ENCODE data around the gene GPATCH4.

Gene GPATCH4

DNA sequence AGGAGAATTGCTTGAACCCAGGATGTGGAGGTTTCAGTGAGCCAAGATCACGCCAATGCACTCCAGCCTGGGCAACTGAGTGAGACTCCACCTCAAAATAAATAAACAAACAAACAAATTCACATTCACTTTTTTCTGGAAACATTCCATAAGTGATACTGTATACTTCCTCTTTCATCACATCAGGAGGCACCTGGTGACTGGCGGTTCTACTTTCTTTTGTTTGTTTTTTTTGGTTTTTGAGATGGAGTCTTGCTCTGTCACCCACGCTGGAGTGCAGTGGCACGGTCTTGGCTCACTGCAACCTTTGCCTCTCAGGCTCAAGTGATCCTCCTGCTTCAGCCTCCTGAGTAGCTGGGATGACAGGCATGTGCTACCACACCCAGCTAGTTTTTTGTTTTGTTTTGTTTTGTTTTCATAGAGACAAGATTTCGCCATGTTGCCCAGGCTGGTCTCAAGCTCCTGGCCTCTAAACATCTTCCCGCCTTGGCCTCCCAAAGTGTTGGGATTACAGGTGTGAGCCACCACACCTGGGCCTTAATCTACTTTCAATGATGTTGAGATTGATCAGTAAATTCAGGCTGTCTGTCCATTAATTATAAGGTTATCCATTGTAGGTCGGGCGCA is 28.7 kb upstream of the GPATCH4 start:
- Histone ChIP-seq H3K4me2 (peak overlapping the region; percentile 28; the same call in 1 of the 2 replicates), H3K4me3 (no peak overlapping the region), H3K36me3 (no peaks in the 10 kb centered on the region), H3K9ac (no peak overlapping the region), H3K4me1 (peaks cover 31% of the 10 kb centered on the region), H4K20me1 (peaks cover 10% of the 10 kb centered on the region), H3K27me3 (peaks cover 30% of the 10 kb centered on the region), H3K27ac (no peak overlapping the region), H3K9me3 (no peaks in the 10 kb centered on the region)
- TF ChIP-seq Cebpa-rat (IDR thresholded peaks at IDR 0.05), result no peak

DNA sequence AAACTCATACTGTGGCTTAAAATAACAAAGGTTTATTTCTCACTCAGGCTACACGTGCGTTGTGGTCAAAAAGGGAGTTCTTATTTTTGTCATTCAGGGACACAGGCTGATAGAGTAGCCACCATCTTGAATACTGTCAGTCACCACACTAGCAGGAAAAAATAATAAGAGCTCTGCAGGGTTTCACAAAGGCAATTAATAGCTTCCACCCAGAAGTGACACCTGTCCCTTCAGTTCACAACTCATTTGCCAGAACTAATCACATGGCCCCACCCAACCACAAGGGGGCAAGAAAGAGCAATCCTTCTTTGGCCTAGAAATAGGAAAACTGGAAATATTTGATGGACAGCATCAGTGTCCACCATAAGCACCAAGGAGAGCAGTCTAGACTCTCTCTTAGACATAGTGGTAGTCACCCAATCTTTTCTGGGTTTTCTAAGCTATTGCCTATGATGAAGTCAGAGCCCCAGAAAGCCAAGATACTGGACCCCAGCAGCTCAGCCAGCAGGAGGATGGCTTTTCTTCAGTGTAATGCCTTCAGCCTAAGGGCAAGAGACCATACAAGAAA is 26.1 kb upstream of the GPATCH4 start:
- no peaks in the 10 kb centered on the region for H3K36me3 ChIP-seq
- H3K9me3 ChIP-seq, result no peaks in the 10 kb centered on the region
- H3K4me1 ChIP-seq, result peaks cover 32% of the 10 kb centered on the region
- TF ChIP-seq Cebpa-rat (IDR thresholded peaks at IDR 0.05), result no peak
- peak overlapping the region; percentile 53 for H3K4me2 ChIP-seq
- no peak overlapping the region for H3K27ac ChIP-seq
- H4K20me1 ChIP-seq, result peaks cover 31% of the 10 kb centered on the region
- H3K4me3 ChIP-seq, result no peak overlapping the region
- peaks cover 53% of the 10 kb centered on the region for H3K27me3 ChIP-seq
- H3K9ac ChIP-seq, result no peak overlapping the region

- H3K4me2 ChIP-seq, result no peak overlapping the region
Observed at GRCh38 chr1:156626079-156626438, 24.8 kb upstream of the GPATCH4 start.

DNA sequence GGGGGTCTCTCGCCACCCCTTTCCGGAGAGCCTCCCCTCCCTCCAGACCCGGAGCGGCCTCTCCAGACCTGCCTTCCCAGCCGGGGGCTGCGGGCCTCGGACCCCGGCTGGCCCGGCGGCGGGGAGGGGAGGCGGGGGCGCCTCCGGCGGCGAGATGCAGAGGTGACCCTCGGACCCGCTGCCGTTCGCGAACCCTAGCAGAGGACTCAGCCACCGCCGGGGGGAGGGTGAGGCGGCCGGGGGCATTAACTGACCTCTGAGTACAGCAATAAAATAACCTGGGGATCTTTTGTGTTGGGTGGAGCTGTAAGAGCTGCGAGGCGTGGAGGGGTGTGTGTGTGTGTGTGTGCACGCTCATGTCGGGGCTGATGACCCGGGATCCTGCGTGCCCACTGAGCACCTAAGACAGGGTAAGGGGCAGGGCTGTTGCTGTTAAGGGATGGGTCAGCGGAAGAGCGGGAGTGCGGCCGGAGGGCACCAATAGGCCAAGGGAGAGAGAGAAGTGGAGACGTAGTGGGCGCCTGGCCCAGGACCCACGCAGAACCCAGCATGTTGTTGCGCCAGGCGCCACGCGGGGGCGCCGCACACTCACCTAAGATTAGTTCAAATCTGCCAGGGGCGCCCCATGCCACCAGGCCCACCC is 24.3 kb upstream of the GPATCH4 start:
- Histone ChIP-seq H3K4me2 (peak overlapping the region; percentile 59), H3K36me3 (no peaks in the 10 kb centered on the region), H4K20me1 (peaks cover 43% of the 10 kb centered on the region), H3K27ac (no peak overlapping the region), H3K4me1 (peaks cover 32% of the 10 kb centered on the region), H3K9me3 (no peaks in the 10 kb centered on the region), H3K4me3 (peak overlapping the region; percentile 50), H3K27me3 (peaks cover 71% of the 10 kb centered on the region), H3K9ac (no peak overlapping the region)
- TF ChIP-seq Cebpa-rat (IDR thresholded peaks at IDR 0.05), result no peak

More at GRCh38 chr1:156626079-156626438, 24.8 kb upstream of the GPATCH4 start:
- no peaks in the 10 kb centered on the region for H3K36me3 ChIP-seq
- H3K9me3 ChIP-seq, result no peaks in the 10 kb centered on the region
- H3K9ac ChIP-seq, result no peak overlapping the region
- H3K27ac ChIP-seq, result no peak overlapping the region
- peaks cover 66% of the 10 kb centered on the region for H3K27me3 ChIP-seq
- H3K4me1 ChIP-seq, result peaks cover 32% of the 10 kb centered on the region
- H4K20me1 ChIP-seq, result peaks cover 41% of the 10 kb centered on the region
- no peak overlapping the region for H3K4me3 ChIP-seq
- no peak for TF ChIP-seq Cebpa-rat (IDR thresholded peaks at IDR 0.05)

DNA sequence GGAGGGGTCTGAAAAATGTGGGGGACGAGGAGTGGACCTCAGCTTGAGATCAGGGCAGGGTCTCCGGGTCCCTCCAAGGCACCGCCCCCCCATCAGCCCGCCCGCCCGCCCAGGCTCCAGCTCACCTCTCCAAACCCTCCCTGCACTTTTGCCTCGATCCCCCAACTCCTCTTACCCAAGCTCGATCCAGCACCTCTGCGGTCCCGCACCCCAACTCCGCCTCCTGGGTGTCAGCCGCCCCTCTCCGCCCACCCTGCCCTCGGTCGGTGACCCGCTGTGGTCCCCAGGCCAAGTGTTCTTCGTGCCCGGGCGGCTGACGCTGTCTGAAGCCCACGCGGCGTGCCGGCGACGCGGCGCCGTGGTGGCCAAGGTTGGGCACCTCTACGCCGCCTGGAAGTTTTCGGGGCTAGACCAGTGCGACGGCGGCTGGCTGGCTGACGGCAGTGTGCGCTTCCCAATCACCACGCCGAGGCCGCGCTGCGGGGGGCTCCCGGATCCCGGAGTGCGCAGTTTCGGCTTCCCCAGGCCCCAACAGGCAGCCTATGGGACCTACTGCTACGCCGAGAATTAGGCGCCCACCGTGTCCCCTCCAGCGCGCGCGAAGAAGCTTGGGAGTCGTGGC is 23.6 kb upstream of the GPATCH4 start:
- Histone ChIP-seq H3K36me3 (no peaks in the 10 kb centered on the region), H4K20me1 (peaks cover 43% of the 10 kb centered on the region), H3K4me1 (peaks cover 28% of the 10 kb centered on the region), H3K9me3 (no peaks in the 10 kb centered on the region), H3K4me3 (peak overlapping the region; percentile 53), H3K27me3 (peaks cover 73% of the 10 kb centered on the region), H3K4me2 (peak overlapping the region; percentile 69), H3K9ac (no peak overlapping the region), H3K27ac (no peak overlapping the region)
- TF ChIP-seq Cebpa-rat (IDR thresholded peaks at IDR 0.05), result no peak

- Histone ChIP-seq H3K4me1 (peaks cover 24% of the 10 kb centered on the region), H3K4me3 (peak overlapping the region; percentile 53; the same call in 1 of the 2 replicates), H4K20me1 (peaks cover 43% of the 10 kb centered on the region), H3K9ac (no peak overlapping the region), H3K9me3 (no peaks in the 10 kb centered on the region), H3K4me2 (peak overlapping the region; percentile 69), H3K27me3 (peaks cover 81% of the 10 kb centered on the region), H3K36me3 (no peaks in the 10 kb centered on the region), H3K27ac (no peak overlapping the region)
- TF ChIP-seq Cebpa-rat (IDR thresholded peaks at IDR 0.05), result no peak
Observed at GRCh38 chr1:156623946-156624813, 22.9 kb upstream of the GPATCH4 start.

DNA sequence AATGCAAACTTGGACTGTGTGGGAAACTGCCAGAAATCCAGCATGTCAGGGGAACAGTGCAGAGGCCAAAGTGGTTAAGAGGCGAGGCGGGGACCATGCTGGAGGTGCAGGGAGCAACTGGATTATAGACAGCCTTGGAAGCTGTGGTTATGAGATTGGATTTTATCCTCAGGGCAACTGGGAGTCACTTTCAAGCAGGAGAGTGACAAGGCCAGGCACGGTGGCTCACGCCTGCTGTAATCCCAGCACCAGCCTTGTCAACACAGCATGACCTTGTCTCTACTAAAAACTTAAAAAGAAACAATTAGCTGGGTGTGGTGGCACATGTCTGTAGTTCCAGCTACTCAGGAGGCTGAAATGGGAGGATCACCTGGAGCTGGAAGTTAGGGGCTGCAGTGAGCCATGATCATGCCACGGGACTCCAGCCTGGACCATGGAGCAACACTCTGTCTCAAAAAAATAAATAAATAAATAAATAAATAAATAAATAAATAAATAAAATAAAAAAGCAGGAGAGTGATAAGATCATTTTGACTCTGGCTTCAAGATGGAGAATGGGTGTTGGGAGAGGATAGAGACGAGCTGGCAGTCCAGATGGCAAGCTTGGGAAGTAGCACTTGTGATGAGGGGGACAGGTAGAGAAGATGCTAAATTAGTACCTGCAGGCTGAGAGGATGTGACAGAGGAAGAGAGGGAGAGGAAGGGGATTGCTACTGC is 21.5 kb upstream of the GPATCH4 start:
- Histone ChIP-seq H3K4me3 (no peak overlapping the region), H3K4me2 (no peak overlapping the region), H4K20me1 (peaks cover 43% of the 10 kb centered on the region), H3K36me3 (no peaks in the 10 kb centered on the region), H3K27me3 (peaks cover 87% of the 10 kb centered on the region), H3K9ac (no peak overlapping the region), H3K9me3 (no peaks in the 10 kb centered on the region), H3K4me1 (peaks cover 21% of the 10 kb centered on the region), H3K27ac (no peak overlapping the region)
- TF ChIP-seq Cebpa-rat (IDR thresholded peaks at IDR 0.05), result no peak

- Histone ChIP-seq H3K4me1 (no peaks in the 10 kb centered on the region), H3K27ac (no peak overlapping the region), H4K20me1 (peaks cover 31% of the 10 kb centered on the region; the same call in 1 of the 2 replicates), H3K9me3 (no peaks in the 10 kb centered on the region), H3K4me3 (no peak overlapping the region), H3K36me3 (no peaks in the 10 kb centered on the region), H3K4me2 (no peak overlapping the region), H3K27me3 (peaks cover 88% of the 10 kb centered on the region), H3K9ac (no peak overlapping the region)
- no peak for TF ChIP-seq Cebpa-rat (IDR thresholded peaks at IDR 0.05)
Observed at GRCh38 chr1:156619582-156619955, 18.3 kb upstream of the GPATCH4 start.
